Measurements from ENCODE around the gene ERAS. TPM values are rescaled to one million over a fixed set of nuclear protein-coding genes. Genes with fewer than 3 reads are reported as not detected.
"Not testable (repeated sequence)": the region's sequence is repeated elsewhere in the genome, so short reads cannot be mapped to it uniquely, and the experiment has no call there.

Gene ERAS
- total RNA-seq, 5 donors from 2014 or later (not counting 1 experiment from before 2014, with no cell fraction given), result not detected

GRCh38 chrX:48835524-48836329, 9.4 kb downstream of the ERAS start, which contains the start of gene PCSK1N:
Gene PCSK1N (minus strand): TSS chrX:48835610. CDS start chrX:48835532, 78 bp downstream.
- H3K4me1 ChIP-seq (ENCODE audit: control insufficient read depth in 1 of 2, extremely low read depth in 1 of 2, insufficient read depth in 2 of 2, low read length in 2 of 2), result peaks cover 0 to 21% of the 10 kb centered on the region in 2 experiments
- DNase-seq (peak in 25 of 35 experiments; percentile 9 to 65 (median 31)), ATAC-seq (replicated peaks in 1 of 4) (peak; percentile 43 to 74 (median 59))
- Mint-ChIP-seq H3K9me3 (no peaks in the 10 kb centered on the region), H3K4me3 (peak within 1 kb of the TSS; percentile 76 to 83 (median 77)), H3K36me3 (no peaks in the 10 kb centered on the region), H3K27ac (peak within 1 kb of the TSS in 1 of 2 donors; percentile 15), H3K27me3 (peaks cover 22 to 26% of the 10 kb centered on the region in 2 donors), H3K4me1 (peaks cover 16 to 22% (median 17%) of the 10 kb centered on the region in 3 donors)
- ChIA-PET POLR2A (interaction anchor here (0.6 to 0.7 kb wide), 2 partner anchors 31 to 90 kb away, joined by 6 to 9 read pairs; no protein-coding TSS in a partner anchor), CTCF (interaction anchor here in 1 of 2 donors (1.0 to 1.2 kb wide), 2 partner anchors 34 to 62 kb away, joined by 3 to 5 read pairs; partner anchors contain the start of genes PQBP1 and TIMM17B)
- H3K27me3 ChIP-seq (replicated peaks in 1 of 2; ENCODE audit: control insufficient read depth in 2 of 2, extremely low read depth in 1 of 2, insufficient read depth in 2 of 2, low read length in 1 of 2), result peaks cover 0 to 34% of the 10 kb centered on the region in 2 experiments
- H3K9me3 ChIP-seq, result no peaks in the 10 kb centered on the region
- peak within 1 kb of the TSS; percentile 37 to 38 for H3K4me3 ChIP-seq (ENCODE audit: control insufficient read depth in 1 of 2, extremely low read depth in 1 of 2, low read length in 1 of 2)
- WGBS (ENCODE audit: insufficient coverage), result no CpG with 5 or more reads among the region's 35 CpGs
- no peak within 1 kb of the TSS for H3K27ac ChIP-seq (ENCODE audit: low read length)
- no peaks in the 10 kb centered on the region for H3K36me3 ChIP-seq (ENCODE audit: control insufficient read depth in 2 of 2, extremely low read depth in 1 of 2, insufficient read depth in 1 of 2, low read length in 1 of 2)

GRCh38 chrX:48839686-48840085, 13.4 kb downstream of the ERAS start:
- no peak overlapping the region for H3K27ac ChIP-seq (ENCODE audit: low read length)
- no peaks in the 10 kb centered on the region for H3K36me3 Mint-ChIP-seq
- H3K4me3 ChIP-seq (ENCODE audit: control insufficient read depth in 1 of 2, extremely low read depth in 1 of 2, low read length in 1 of 2), result no peak overlapping the region
- H3K36me3 ChIP-seq (ENCODE audit: control insufficient read depth in 2 of 2, extremely low read depth in 1 of 2, insufficient read depth in 1 of 2, low read length in 1 of 2), result no peaks in the 10 kb centered on the region
- H3K27me3 Mint-ChIP-seq, result peaks cover 9 to 19% of the 10 kb centered on the region in 2 donors
- H3K27ac Mint-ChIP-seq, result no peak overlapping the region
- CTCF ChIA-PET, result no interaction called here
- DNase-seq (no peak), ATAC-seq (replicated peaks in 1 of 4) (no peak)
- H3K9me3 ChIP-seq, result no peaks in the 10 kb centered on the region
- peaks cover 3 to 8% (median 5%) of the 10 kb centered on the region in 3 donors for H3K4me1 Mint-ChIP-seq
- no peak overlapping the region for H3K4me3 Mint-ChIP-seq
- WGBS (ENCODE audit: insufficient coverage), result 90% methylated on average over 2 of the region's 10 CpGs
- POLR2A ChIA-PET, result no interaction called here
- H3K27me3 ChIP-seq (replicated peaks in 1 of 2; ENCODE audit: control insufficient read depth in 2 of 2, extremely low read depth in 1 of 2, insufficient read depth in 2 of 2, low read length in 1 of 2), result peaks cover 0 to 8% of the 10 kb centered on the region in 2 experiments
- peaks cover 0 to 8% of the 10 kb centered on the region in 2 experiments for H3K4me1 ChIP-seq (ENCODE audit: control insufficient read depth in 1 of 2, extremely low read depth in 1 of 2, insufficient read depth in 2 of 2, low read length in 2 of 2)
- H3K9me3 Mint-ChIP-seq, result no peaks in the 10 kb centered on the region

- peak in 1 of 35 experiments; percentile 12 for DNase-seq
- Mint-ChIP-seq H3K4me1 (peaks cover 7 to 10% (median 8%) of the 10 kb centered on the region in 3 donors), H3K9me3 (no peaks in the 10 kb centered on the region), H3K36me3 (no peaks in the 10 kb centered on the region), H3K27ac (no peak overlapping the region), H3K27me3 (peaks cover 2 to 15% of the 10 kb centered on the region in 2 donors), H3K4me3 (peak overlapping the region in 1 of 3 donors; percentile 10)
- H3K27ac ChIP-seq (ENCODE audit: low read length), result no peak overlapping the region
- H3K4me3 ChIP-seq (ENCODE audit: control insufficient read depth in 1 of 2, extremely low read depth in 1 of 2, low read length in 1 of 2), result no peak overlapping the region
- H3K36me3 ChIP-seq (ENCODE audit: control insufficient read depth in 2 of 2, extremely low read depth in 1 of 2, insufficient read depth in 1 of 2, low read length in 1 of 2), result no peaks in the 10 kb centered on the region
- no peaks in the 10 kb centered on the region for H3K9me3 ChIP-seq
- peak in 3 of 4 experiments; percentile 29 to 62 (median 38) for ATAC-seq (replicated peaks in 1 of 4)
- WGBS (ENCODE audit: insufficient coverage), result no CpG with 5 or more reads among the region's 1 CpG
- H3K27me3 ChIP-seq (replicated peaks in 1 of 2; ENCODE audit: control insufficient read depth in 2 of 2, extremely low read depth in 1 of 2, insufficient read depth in 2 of 2, low read length in 1 of 2), result peaks cover 0 to 5% of the 10 kb centered on the region in 2 experiments
- peaks cover 0 to 3% of the 10 kb centered on the region in 2 experiments for H3K4me1 ChIP-seq (ENCODE audit: control insufficient read depth in 1 of 2, extremely low read depth in 1 of 2, insufficient read depth in 2 of 2, low read length in 2 of 2)
- ChIA-PET POLR2A (no interaction called here), CTCF (interaction anchor here in 1 of 2 donors (1.7 kb wide), 1 partner anchor 200 kb away, joined by 4 read pairs; no protein-coding TSS in a partner anchor)
These were observed 22.5 kb downstream of the ERAS start for GRCh38 chrX:48848847-48849246.

- no peak overlapping the region for H3K4me3 Mint-ChIP-seq
- H3K4me1 Mint-ChIP-seq, result peaks cover 7 to 12% (median 8%) of the 10 kb centered on the region in 3 donors
- no peak overlapping the region for H3K4me3 ChIP-seq (ENCODE audit: control insufficient read depth in 1 of 2, extremely low read depth in 1 of 2, low read length in 1 of 2)
- DNase-seq (no peak), ATAC-seq (replicated peaks in 1 of 4) (no peak)
- no peaks in the 10 kb centered on the region for H3K9me3 Mint-ChIP-seq
- peaks cover 0 to 6% of the 10 kb centered on the region in 2 experiments for H3K27me3 ChIP-seq (replicated peaks in 1 of 2; ENCODE audit: control insufficient read depth in 2 of 2, extremely low read depth in 1 of 2, insufficient read depth in 2 of 2, low read length in 1 of 2)
- 67% methylated on average over 5 of the region's 7 CpGs for WGBS (ENCODE audit: insufficient coverage)
- POLR2A ChIA-PET, result no interaction called here
- H3K27ac ChIP-seq (ENCODE audit: low read length), result no peak overlapping the region
- H3K36me3 ChIP-seq (ENCODE audit: control insufficient read depth in 2 of 2, extremely low read depth in 1 of 2, insufficient read depth in 1 of 2, low read length in 1 of 2), result no peaks in the 10 kb centered on the region
- no peak overlapping the region for H3K27ac Mint-ChIP-seq
- H3K9me3 ChIP-seq, result no peaks in the 10 kb centered on the region
- CTCF ChIA-PET, result interaction anchor here in 1 of 2 donors (0.6 kb wide), 1 partner anchor 133 kb away, joined by 3 read pairs; no protein-coding TSS in a partner anchor
- H3K27me3 Mint-ChIP-seq, result peaks cover 10 to 31% of the 10 kb centered on the region in 2 donors
- no peaks in the 10 kb centered on the region for H3K36me3 Mint-ChIP-seq
- H3K4me1 ChIP-seq (ENCODE audit: control insufficient read depth in 1 of 2, extremely low read depth in 1 of 2, insufficient read depth in 2 of 2, low read length in 2 of 2), result peaks cover 0 to 3% of the 10 kb centered on the region in 2 experiments
These were observed 26.5 kb downstream of the ERAS start for GRCh38 chrX:48852857-48853256.

GRCh38 chrX:48853494-48853893, 27.2 kb downstream of the ERAS start:
- POLR2A ChIA-PET; H3K27ac ChIP-seq (ENCODE audit: low read length); DNase-seq; H3K36me3 Mint-ChIP-seq; ATAC-seq (replicated peaks in 1 of 4); H3K36me3 ChIP-seq (ENCODE audit: control insufficient read depth in 2 of 2, extremely low read depth in 1 of 2, insufficient read depth in 1 of 2, low read length in 1 of 2); H3K4me1 ChIP-seq (ENCODE audit: control insufficient read depth in 1 of 2, extremely low read depth in 1 of 2, insufficient read depth in 2 of 2, low read length in 2 of 2); H3K27ac Mint-ChIP-seq; CTCF ChIA-PET; H3K9me3 ChIP-seq; H3K4me3 Mint-ChIP-seq; H3K27me3 ChIP-seq (replicated peaks in 1 of 2; ENCODE audit: control insufficient read depth in 2 of 2, extremely low read depth in 1 of 2, insufficient read depth in 2 of 2, low read length in 1 of 2); H3K9me3 Mint-ChIP-seq; H3K4me3 ChIP-seq (ENCODE audit: control insufficient read depth in 1 of 2, extremely low read depth in 1 of 2, low read length in 1 of 2): not testable (repeated sequence)
- Mint-ChIP-seq H3K27me3 (peaks cover 10 to 31% of the 10 kb centered on the region in 2 donors), H3K4me1 (peaks cover 7 to 12% (median 8%) of the 10 kb centered on the region in 3 donors)

GRCh38 chrX:48854121-48854804, 27.9 kb downstream of the ERAS start:
- H3K27ac Mint-ChIP-seq; H3K4me3 Mint-ChIP-seq; DNase-seq; CTCF ChIA-PET; H3K9me3 ChIP-seq; ATAC-seq (replicated peaks in 1 of 4); H3K27ac ChIP-seq (ENCODE audit: low read length); H3K36me3 ChIP-seq (ENCODE audit: control insufficient read depth in 2 of 2, extremely low read depth in 1 of 2, insufficient read depth in 1 of 2, low read length in 1 of 2); H3K4me1 Mint-ChIP-seq; H3K27me3 ChIP-seq (replicated peaks in 1 of 2; ENCODE audit: control insufficient read depth in 2 of 2, extremely low read depth in 1 of 2, insufficient read depth in 2 of 2, low read length in 1 of 2); H3K9me3 Mint-ChIP-seq; H3K4me1 ChIP-seq (ENCODE audit: control insufficient read depth in 1 of 2, extremely low read depth in 1 of 2, insufficient read depth in 2 of 2, low read length in 2 of 2); H3K36me3 Mint-ChIP-seq; H3K4me3 ChIP-seq (ENCODE audit: control insufficient read depth in 1 of 2, extremely low read depth in 1 of 2, low read length in 1 of 2): not testable (repeated sequence)
- H3K27me3 Mint-ChIP-seq, result peaks cover 10 to 27% of the 10 kb centered on the region in 2 donors
- WGBS (ENCODE audit: insufficient coverage), result 98% methylated on average over 5 of the region's 12 CpGs
- POLR2A ChIA-PET, result interaction anchor here in 1 of 2 donors (0.7 kb wide), 1 partner anchor 265 kb away, joined by 3 read pairs; no protein-coding TSS in a partner anchor

All from T-cell (primary cell).